Measurements from ENCODE around the gene GRIN2C.

GRIN2C gene

GRCh38 chr17:74796211-74796610 is 63.5 kb downstream of the GRIN2C start:
- no peak for DNase-seq

DNA sequence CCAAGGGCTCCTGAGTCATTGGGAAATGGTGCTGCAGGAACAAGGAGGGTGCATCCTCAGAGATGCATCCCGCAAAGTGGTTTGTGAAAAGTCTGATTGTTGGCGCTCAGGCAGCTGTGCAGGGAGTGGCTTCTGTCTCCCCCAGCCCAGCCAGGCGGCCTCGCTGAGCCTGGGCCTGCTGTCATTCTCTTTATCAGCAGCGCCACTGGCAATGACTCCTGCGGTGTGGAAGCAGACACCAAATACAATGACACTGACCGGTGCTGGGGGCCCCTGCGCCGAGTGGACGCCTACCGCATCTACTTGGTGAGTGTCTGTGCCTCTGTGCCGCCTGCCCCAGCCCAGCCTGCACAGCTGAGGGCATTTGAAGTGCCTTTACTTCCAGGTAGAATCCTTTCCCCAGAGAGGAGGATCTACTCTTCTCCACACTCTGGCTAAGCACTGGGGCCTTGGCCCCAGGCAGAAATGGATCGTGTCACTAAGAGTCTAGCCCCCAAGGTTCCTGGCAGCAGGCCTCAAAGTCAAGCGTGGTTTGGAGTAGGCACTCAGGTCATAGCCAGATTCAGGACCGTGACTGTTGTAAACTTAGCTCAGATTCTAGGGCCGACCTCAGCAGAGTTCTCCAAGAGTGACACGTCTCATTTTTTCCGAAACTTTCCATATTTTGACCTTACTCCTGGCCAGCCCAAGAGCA is 64.2 kb downstream of the GRIN2C start:
- DNase-seq: no peak

GRCh38 chr17:74792586-74793105 is 67.0 kb downstream of the GRIN2C start:
- no peak for DNase-seq

All from activated T-cell treated with anti-CD3 and anti-CD28 coated beads, Interleukin-2, amount 50 U/mL, for 48 hours (primary cell).